HG03280 (cell line): ENCODE data around the gene C13orf42.

Source experiments
- ATAC-seq: cut with Tn5 transposase; IDR thresholded peaks from one replicate; pipeline ENCODE4 v1.9.1; 2021; ENCODE audit warnings: mild to moderate bottlenecking, moderate library complexity; ENCODE audit not compliant: unreplicated experiment

Gene C13orf42

GRCh38 chr13:51067210-51067701 lies 43.8 kb downstream of the C13orf42 start:
- no peak for ATAC-seq

- ATAC-seq, result no peak
Measured at GRCh38 chr13:51066091-51066831, 44.8 kb downstream of the C13orf42 start.

DNA sequence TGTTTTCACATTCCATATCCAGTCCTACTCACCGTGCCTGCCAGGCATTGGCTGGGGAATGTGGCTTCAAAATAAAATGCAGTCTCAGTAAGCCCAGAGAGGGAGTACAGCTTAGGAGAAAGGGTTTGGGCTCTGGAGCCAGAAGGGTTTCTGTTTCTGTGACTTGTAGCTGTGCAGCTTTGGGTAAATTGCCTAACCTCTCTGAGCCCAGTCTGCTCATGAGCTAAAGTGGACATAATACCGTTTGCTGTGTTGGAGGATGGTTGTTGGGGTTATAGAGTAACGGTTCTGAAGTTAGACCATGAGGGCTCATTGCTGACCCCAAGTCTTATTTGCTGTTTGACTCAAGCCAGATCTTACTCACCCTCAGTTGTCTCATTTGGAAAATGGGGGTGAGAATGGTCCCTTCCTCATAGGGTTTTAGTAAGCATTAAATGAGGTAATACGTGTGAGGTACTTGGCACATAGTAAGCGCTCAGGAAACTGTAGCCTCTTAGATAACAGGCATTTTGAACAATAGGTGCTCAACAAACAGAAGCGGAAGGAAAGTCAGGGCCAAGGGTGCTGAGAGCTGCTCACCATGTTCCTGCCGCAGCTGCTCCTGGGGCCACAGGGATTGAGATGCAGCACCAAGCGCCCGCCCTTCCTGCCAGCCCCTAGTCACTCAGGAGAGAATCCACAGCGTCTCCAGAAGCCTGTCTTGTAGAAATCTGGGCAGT lies 45.5 kb downstream of the C13orf42 start:
- ATAC-seq, result no peak

DNA sequence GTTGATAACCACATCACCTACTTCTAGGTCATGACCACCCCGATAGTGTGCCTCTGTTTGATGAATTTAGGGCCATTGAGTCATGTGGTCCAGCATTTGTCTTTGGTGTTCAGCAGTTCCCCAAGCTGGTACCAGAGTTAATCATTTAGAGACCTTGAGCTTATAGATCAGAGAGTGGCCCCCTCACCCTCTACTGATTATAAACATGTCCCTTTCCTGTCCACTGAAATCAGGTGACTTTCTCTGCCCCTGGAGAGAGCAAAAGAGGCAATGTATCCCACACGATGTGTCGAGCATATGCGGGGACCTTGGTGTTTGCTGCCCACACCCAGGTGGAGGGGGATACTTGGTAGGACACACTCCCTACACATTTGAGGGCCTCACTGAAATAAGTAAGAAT lies 46.3 kb downstream of the C13orf42 start:
- no peak for ATAC-seq

DNA sequence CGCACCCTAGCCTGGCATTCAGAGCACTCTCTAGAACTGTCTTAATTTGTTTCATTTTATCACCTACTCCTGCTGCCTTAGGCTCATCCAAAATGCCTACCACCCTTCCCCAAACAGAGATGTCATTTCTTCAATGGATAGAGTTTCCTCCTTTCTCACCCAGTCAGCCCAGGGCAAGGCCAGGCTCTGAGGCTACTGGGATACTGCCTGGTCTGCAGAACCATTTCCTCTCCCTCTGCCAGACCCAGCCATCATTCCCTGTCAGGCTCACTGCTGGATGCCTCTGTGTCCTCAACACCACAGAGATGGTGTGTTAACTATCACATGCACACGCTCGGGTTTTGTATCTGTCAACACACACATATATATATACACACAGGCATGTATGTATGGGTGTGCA lies 47.2 kb downstream of the C13orf42 start:
- ATAC-seq, result no peak

DNA sequence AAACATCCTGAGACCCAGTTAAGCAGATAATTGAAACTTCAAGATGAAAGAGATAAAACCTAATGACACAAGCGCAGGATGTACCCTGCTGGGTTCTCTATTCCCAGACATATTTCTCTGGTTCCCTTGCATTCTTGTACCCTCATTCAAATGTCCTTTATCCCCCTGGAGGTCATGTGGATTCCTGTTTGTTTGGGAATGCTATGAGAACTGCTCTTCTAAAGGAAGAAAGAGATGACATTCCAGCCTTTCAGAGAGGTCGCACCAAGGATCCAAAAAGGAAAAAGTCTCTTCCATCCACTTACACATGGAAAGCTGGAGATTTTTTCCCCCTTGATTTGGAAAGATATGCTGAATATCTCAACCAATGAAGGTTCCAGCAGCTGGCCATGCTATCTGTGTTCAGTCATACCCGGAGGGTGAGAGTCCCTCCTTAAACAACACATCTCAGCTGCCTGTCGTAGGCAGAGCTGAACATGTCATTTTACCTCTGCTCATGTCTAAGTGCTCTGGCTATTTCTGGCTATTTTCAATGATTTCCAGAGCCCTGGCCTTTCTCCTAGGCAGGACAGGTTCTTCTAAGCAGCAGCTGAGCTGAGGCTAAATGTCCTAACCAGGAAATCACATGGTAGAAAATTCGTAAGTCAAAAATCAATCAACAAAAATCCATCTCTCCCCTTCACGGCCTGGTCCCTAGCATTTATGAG lies 52.5 kb downstream of the C13orf42 start:
- ATAC-seq, result no peak

- ATAC-seq, result no peak
Measured at GRCh38 chr13:51057906-51058305, 53.2 kb downstream of the C13orf42 start.

DNA sequence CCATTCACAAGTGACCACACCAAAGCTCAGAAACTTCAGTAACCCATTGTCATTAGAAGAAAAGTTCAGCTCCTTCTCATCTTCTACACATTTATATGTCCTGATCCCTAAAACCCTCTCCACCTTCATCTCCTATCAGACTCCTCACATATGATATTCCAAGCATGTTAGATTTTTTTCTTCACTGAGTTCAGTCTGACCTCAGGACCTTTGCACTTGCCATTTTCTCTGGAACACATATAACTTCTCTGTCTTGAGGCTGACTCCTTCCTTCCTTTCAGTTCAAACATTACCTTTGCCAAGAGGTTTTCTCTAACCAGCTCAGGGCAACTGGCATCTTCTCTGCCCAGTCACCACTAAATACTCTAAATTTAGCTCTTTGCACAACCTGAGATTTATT lies 54.1 kb downstream of the C13orf42 start:
- no peak for ATAC-seq

GRCh38 chr13:51052581-51052980 lies 58.5 kb downstream of the C13orf42 start:
- no peak for ATAC-seq

DNA sequence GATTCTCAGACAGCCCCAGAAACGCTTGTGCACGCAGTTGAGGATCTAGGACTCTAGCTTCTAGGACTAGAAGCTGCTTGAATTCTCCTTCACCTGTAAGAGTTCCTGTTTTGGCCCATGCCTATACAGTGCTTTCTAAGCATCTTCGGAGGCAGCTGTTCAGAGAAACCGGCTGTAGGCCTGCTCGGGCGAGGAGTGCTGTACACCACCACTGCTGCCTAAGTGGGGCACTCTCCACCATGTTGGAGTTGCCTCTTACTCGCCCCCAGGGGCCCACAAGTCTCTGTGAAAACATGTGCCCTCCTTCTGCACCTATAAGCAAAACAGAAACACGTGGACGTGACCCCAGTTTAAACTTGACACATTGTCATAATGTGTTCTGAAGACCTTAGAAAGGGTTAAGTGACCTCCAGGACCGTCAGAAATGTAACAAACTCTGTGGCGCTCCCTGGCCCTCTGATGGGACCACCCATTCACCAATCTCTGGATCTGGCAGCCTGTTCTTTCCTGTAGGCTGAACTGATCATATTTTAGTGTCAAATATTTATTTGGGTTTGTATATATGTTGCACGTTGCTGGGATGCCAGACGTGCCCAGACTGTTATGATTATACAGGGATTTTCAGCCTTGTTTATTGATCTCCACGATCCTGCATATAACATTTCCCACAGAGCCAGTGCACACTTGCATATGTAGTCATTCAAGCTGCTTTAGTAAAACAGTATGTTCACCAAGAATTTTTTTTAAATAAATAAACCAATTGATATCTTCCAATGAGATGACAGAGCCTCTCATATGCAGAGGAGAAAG lies 60.8 kb downstream of the C13orf42 start:
- no peak for ATAC-seq

DNA sequence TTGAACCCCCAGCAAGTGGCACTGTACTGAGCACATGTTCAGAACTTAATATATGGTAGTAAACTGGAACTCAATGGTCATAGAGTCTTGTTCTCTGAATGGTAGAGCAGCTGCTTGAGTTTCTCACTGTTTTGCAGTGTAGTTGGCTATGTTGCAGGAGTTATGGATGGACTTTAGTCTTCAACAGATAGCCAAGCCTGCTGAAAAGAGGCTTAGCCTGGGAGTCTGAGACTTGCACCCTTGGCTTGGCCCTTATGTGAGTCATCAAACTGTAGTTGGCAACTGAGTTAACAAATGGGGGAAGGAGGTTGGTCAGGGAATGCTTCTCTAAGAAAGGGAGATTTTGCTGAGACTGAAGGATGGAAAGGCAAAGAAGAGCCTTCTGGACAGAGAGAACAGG lies 62.5 kb downstream of the C13orf42 start:
- no peak for ATAC-seq

DNA sequence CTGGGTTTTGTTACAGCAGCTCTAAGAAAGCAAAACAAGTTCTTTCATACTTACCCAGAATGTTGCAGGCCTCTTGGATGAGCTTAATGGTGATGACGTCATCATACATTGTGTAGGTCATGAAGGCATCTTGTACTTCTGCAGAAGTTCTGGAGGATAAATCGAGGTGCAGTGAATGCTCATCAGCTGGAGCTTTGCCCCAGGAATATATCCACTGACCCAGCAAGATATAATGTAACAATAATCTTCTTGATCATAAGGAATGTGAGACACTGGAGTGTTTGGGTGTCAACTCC lies 63.0 kb downstream of the C13orf42 start:
- no peak for ATAC-seq

DNA sequence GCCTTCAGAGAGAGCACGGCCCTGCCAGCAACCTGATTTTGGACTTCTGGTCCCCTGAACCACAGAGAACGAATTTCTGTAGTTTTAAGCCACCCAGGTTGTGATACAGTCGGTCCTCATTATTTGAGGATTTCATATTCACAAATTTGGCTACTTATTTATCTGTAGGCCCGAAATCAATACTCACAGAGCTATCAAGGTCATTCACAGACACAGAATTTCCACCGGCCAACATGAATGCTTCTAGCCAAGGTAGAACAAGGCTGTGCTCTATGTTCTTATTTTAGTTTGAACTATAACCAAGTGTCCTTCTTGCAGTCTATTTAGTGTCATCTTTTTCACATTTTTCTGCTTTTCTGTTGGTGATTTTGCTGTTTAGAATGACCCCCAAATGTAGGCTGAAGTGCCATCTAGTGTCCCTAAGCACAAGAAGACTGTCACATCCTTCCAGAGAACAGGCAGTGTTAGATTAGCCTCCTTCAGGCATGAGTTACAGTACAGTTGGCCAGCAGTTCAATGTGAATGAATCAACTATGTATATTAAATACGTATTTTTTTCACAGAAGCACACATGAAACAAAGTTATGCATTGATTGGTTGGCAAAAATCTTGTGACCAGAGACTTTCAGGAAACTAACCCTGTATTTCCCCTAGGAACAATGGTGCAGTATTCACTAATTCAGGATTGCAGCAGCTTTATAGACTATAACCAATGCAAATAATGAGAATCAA lies 63.5 kb downstream of the C13orf42 start:
- no peak for ATAC-seq

GRCh38 chr13:51045451-51045850 lies 65.6 kb downstream of the C13orf42 start:
- ATAC-seq, result no peak

GRCh38 chr13:51044023-51044665 lies 66.9 kb downstream of the C13orf42 start:
- ATAC-seq, result no peak

DNA sequence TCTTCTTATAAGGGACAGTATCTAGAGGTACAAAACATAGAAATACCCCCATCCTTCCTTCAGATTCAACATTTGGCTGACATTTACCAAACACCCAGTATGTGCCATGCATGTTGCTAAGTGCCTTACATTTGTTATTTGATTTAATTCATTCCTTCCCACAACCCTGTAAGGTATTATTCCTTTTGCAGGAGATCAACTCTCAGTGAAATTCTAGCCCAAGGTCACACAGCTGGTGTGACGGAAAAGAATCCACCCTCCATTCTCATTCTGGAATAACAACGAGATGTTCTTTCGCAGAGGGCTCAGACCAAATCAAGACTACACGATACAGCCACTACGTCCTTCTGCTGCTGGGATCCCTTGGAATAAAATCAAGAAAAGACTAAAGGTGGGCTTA lies 67.8 kb downstream of the C13orf42 start:
- ATAC-seq, result no peak

GRCh38 chr13:51041710-51042109 lies 69.4 kb downstream of the C13orf42 start:
- ATAC-seq, result no peak

DNA sequence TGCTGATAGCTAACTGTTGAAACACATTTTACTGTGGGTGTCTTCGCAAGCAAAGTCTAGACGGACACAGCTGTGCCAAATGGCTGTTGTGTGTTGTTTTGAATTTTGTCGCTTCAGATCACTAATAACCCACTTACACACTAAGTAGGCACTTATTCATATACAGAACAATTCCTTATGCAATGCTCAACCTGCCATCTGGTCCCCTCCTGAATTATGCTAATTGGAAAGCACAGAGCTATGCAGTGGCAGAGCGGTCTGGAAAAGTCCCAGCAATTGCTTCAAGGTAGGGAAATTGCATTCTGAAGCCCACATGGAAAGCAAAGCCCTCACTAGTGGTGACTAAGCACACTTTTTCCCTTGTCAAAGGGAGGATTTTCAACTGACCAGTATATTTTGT lies 69.9 kb downstream of the C13orf42 start:
- ATAC-seq, result no peak

- no peak for ATAC-seq
Measured at GRCh38 chr13:51040431-51040830, 70.6 kb downstream of the C13orf42 start.

DNA sequence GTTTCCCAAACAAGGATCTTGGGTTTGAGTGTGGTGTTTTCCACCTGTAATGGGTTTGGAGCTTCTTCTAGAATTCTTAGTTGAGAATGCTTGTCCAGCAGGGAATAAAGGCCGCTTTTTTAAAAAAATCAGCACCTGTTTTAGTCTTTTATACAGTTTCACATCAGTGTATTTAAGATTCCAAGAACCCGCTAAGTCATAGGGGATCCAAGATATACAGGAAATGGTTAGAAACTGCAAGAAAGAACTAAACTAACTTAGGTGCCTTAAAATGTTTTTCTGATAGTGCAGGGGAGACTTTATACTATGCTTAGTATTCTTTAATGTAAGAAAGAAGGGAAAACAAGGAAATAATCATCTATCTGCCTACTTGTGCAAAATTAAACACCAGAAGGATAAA lies 74.7 kb downstream of the C13orf42 start:
- no peak for ATAC-seq
